Transverse colon (tissue), 3 donors: ENCODE data around the gene PEX10.

ENCODE experiments used
- CTCF ChIP-seq, 5 experiments: fragments of 200-600 bp in 3 of 5; fragments of 450-650 bp in 2 of 5; sonication (generic) in 3 of 5; IDR thresholded peaks; 1 replicate in 2 of 5; 2 replicates in 3 of 5; pipeline ENCODE4 v1.5.1; 2016 to 2017; ENCODE audit warnings: antibody characterized with exemption in 5 of 5, inconsistent platforms in 3 of 5, mild to moderate bottlenecking in 2 of 5, moderate library complexity in 1 of 5
- EP300 ChIP-seq: sonication (generic); formaldehyde crosslinking; IDR thresholded peaks from one replicate; pipeline ENCODE4 v1.6.1; 2017; ENCODE audit warnings: antibody characterized with exemption, low read depth
- POLR2A ChIP-seq: fragments of 450-650 bp; IDR thresholded peaks from one replicate; pipeline ENCODE4 v1.6.1; 2016; ENCODE audit warnings: antibody characterized with exemption, mild to moderate bottlenecking, moderate library complexity

DNA sequence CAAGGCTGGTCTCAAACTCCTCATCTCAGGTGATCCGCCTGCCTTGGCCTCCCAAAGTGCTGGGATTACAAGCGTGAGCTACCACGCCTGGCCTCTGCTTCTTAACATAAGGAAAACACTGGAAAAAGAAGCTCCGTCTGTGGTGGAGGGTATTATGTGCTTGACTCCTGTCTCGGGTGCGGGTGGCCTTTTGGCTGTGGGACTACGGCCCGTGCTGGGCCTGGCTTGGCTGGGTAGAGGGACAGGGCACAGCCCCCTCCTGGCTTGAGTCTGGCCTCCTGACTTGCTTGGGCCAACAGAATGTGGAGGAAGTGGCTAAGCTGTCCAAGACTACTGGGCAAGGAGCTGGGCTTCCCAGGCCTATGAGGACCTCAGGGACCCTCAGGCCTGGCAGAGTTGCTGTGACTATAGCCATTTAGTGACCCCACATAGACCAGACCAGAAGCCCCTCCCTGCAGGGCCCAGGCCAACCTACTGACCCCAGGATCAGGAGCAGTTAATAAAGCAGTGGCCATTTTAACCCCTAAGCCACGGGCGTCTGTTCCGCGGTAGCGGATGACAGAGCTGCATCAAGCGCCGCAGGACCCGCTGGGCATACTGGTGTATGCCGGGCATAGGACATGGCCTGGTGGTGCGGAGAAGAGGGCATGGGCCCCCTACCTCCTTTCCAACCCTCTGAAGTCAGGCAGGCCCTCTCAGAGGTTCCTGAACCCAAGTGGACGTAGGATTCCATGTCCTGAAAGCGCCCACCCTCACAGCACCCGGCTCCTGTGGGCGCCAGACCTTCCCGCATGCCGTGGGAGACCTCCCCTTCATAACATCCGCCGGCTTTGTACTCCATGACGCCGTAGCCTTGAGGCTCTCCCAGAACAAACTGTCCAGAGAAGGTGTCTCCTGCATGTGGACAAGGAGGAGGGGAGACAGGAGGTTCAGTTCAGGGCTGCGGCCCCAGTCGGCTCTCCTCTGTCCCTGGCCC, 25.4 kb downstream of the PEX10 start:
- TF ChIP-seq CTCF (IDR thresholded peaks at IDR 0.05) (no peak), EP300 (no peak), POLR2A (no peak)
